ENCODE data around the gene TARBP1. TPM values are rescaled to one million over a fixed set of nuclear protein-coding genes. Genes with fewer than 3 reads are reported as not detected.
"Not testable (repeated sequence)": the region's sequence is repeated elsewhere in the genome, so short reads cannot be mapped to it uniquely, and the experiment has no call there.

TARBP1 gene
- total RNA-seq, 4 donors from 2014 or later = 13.8 to 23.0 (median 16.3) TPM

- WGBS, 2 donors = 83 to 96% methylated on average over 5 of the region's 5 CpGs
- H3K4me3 ChIP-seq (ENCODE audit: low read depth, poor library complexity, severe bottlenecking) = no peak overlapping the region
- intact Hi-C loops (cut with DNase I; ENCODE audit: low total_unique reads) = no loop called here
- no peak for TF ChIP-seq CTCF (IDR thresholded peaks at IDR 0.05)
- no peak for DNase-seq (ENCODE audit: low spot score in 2 of 2)
Observed at GRCh38 chr1:234521836-234522235, 42.9 kb upstream of the TARBP1 start.

- H3K4me3 ChIP-seq (ENCODE audit: low read depth, poor library complexity, severe bottlenecking) = no peak overlapping the region
- WGBS, 2 donors = 86% methylated on average over 6 of the region's 6 CpGs
- intact Hi-C loops (cut with DNase I; ENCODE audit: low total_unique reads) = no loop called here
Observed at GRCh38 chr1:234520908-234521817, 42.2 kb upstream of the TARBP1 start.

GRCh38 chr1:234519506-234519905 is 40.5 kb upstream of the TARBP1 start:
- intact Hi-C loops (cut with DNase I; ENCODE audit: low total_unique reads) = no loop called here
- WGBS, 2 donors = 94 to 95% methylated on average over 10 of the region's 10 CpGs
- DNase-seq (ENCODE audit: low spot score in 2 of 2) = no peak
- TF ChIP-seq CTCF (IDR thresholded peaks at IDR 0.05) = no peak
- TF ChIP-seq POLR2A (IDR thresholded peaks at IDR 0.05) = no peak
- no peak overlapping the region for H3K4me3 ChIP-seq (ENCODE audit: low read depth, poor library complexity, severe bottlenecking)

More at GRCh38 chr1:234520908-234521817, 42.2 kb upstream of the TARBP1 start:
- TF ChIP-seq POLR2A (IDR thresholded peaks at IDR 0.05) (no peak), CTCF (IDR thresholded peaks at IDR 0.05) (no peak)
- DNase-seq (ENCODE audit: low spot score in 2 of 2) = no peak

- no peak overlapping the region for H3K4me3 ChIP-seq (ENCODE audit: low read depth, poor library complexity, severe bottlenecking)
- no peak for DNase-seq (ENCODE audit: low spot score in 2 of 2)
- intact Hi-C loops (cut with DNase I; ENCODE audit: low total_unique reads) = no loop called here
- WGBS, 2 donors = 86 to 88% methylated on average over 10 of the region's 10 CpGs
- TF ChIP-seq CTCF (IDR thresholded peaks at IDR 0.05) = no peak
- TF ChIP-seq POLR2A (IDR thresholded peaks at IDR 0.05) = no peak
Observed at GRCh38 chr1:234518876-234519275, 39.9 kb upstream of the TARBP1 start.

GRCh38 chr1:234518086-234518485 is 39.1 kb upstream of the TARBP1 start:
- intact Hi-C loops (cut with DNase I; ENCODE audit: low total_unique reads); H3K4me3 ChIP-seq (ENCODE audit: low read depth, poor library complexity, severe bottlenecking); DNase-seq (ENCODE audit: low spot score in 2 of 2): not testable (repeated sequence)
- 67 to 68% methylated on average over 10 of the region's 10 CpGs for WGBS, 2 donors

GRCh38 chr1:234517110-234517802 is 38.3 kb upstream of the TARBP1 start:
- TF ChIP-seq POLR2A (IDR thresholded peaks at IDR 0.05) = no peak
- no peak for TF ChIP-seq CTCF (IDR thresholded peaks at IDR 0.05)
- 73 to 74% methylated on average over 9 of the region's 9 CpGs for WGBS, 2 donors
- no peak for DNase-seq (ENCODE audit: low spot score in 2 of 2)
- intact Hi-C loops (cut with DNase I; ENCODE audit: low total_unique reads) = no loop called here
- H3K4me3 ChIP-seq (ENCODE audit: low read depth, poor library complexity, severe bottlenecking) = no peak overlapping the region
